Liver (tissue), 9 donors: ENCODE data around the gene MYO10. TPM values are rescaled to one million over a fixed set of nuclear protein-coding genes. Genes with fewer than 3 reads are reported as not detected.
"Not testable (repeated sequence)": the region's sequence is repeated elsewhere in the genome, so short reads cannot be mapped to it uniquely, and the experiment has no call there.

Source experiments
- DNase-seq: peaks from one replicate; pipeline ENCODE4 v3.0.0-alpha.2; 2017; ENCODE audit warnings: low spot score
- H3K27ac ChIP-seq, 2 donors: one replicate each; pipeline ENCODE4 v1.7.0; 2013; ENCODE audit warnings: inconsistent platforms in 2 of 2, low read length in 2 of 2, control low read depth in 1 of 2, low read depth in 1 of 2, mild to moderate bottlenecking in 1 of 2
- H3K27me3 ChIP-seq, 4 donors: one replicate each; pipeline versions ENCODE4 v1.6.1 to v1.7.0; 2013; ENCODE audit warnings: low read length in 3 of 4, inconsistent platforms in 1 of 4, mild to moderate bottlenecking in 1 of 4, moderate library complexity in 1 of 4; ENCODE audit not compliant: control insufficient read depth in 4 of 4, insufficient read depth in 4 of 4
- H3K36me3 ChIP-seq, 4 donors: one replicate each; pipeline versions ENCODE4 v1.6.1 to v1.7.0; 2013; ENCODE audit warnings: low read length in 3 of 4, mild to moderate bottlenecking in 3 of 4, low read depth in 1 of 4, moderate library complexity in 1 of 4; ENCODE audit not compliant: control insufficient read depth in 4 of 4, insufficient read depth in 3 of 4
- H3K4me1 ChIP-seq, 4 donors: one replicate each; pipeline versions ENCODE4 v1.6.1 to v1.7.0; 2013; ENCODE audit warnings: low read length in 3 of 4, mild to moderate bottlenecking in 3 of 4, moderate library complexity in 1 of 4; ENCODE audit not compliant: control insufficient read depth in 4 of 4, insufficient read depth in 4 of 4
- H3K4me3 ChIP-seq, 3 donors: one replicate each; pipeline versions ENCODE4 v1.6.1 to v1.7.0; 2013; ENCODE audit warnings: low read length in 3 of 3, control low read depth in 1 of 3, low read depth in 1 of 3, mild to moderate bottlenecking in 1 of 3
- H3K9ac ChIP-seq, 2 donors: one replicate each; pipeline ENCODE4 v1.7.0; 2013; ENCODE audit warnings: low read length in 2 of 2, mild to moderate bottlenecking in 2 of 2, moderate library complexity in 2 of 2, control low read depth in 1 of 2, low read depth in 1 of 2
- H3K9me3 ChIP-seq, 4 donors: one replicate each; pipeline versions ENCODE4 v1.6.1 to v1.7.0; 2013; ENCODE audit warnings: low read length in 3 of 4; ENCODE audit not compliant: control insufficient read depth in 4 of 4
- FOXA2 ChIP-seq: IDR thresholded peaks from 2 replicates; pipeline ENCODE4 v1.6.1; 2016; ENCODE audit warnings: antibody characterized with exemption
- GABPA ChIP-seq, 2 donors: IDR thresholded peaks in 1 of 2; conservative IDR thresholded peaks in 1 of 2; 2 replicates each; pipeline ENCODE4 v1.6.1; 2016; ENCODE audit warnings: antibody characterized with exemption in 2 of 2, mild to moderate bottlenecking in 1 of 2, moderate library complexity in 1 of 2
- HNF4G ChIP-seq: IDR thresholded peaks from 2 replicates; pipeline ENCODE4 v1.6.1; 2016; ENCODE audit warnings: antibody characterized with exemption
- JUND ChIP-seq, 2 donors: IDR thresholded peaks; 2 replicates each; pipeline ENCODE4 v1.6.1; 2016; ENCODE audit warnings: antibody characterized with exemption in 2 of 2
- RAD21 ChIP-seq, 2 donors: IDR thresholded peaks; 2 replicates each; pipeline ENCODE4 v1.6.1; 2016; ENCODE audit warnings: antibody characterized with exemption in 2 of 2, mild to moderate bottlenecking in 2 of 2
- SP1 ChIP-seq: IDR thresholded peaks from 2 replicates; pipeline ENCODE4 v1.6.1; 2018; ENCODE audit warnings: antibody characterized with exemption, mild to moderate bottlenecking
- YY1 ChIP-seq: IDR thresholded peaks from 2 replicates; pipeline ENCODE4 v1.6.1; 2016; ENCODE audit warnings: antibody characterized with exemption, mild to moderate bottlenecking
- WGBS: extraction: QIAGEN DNeasy Blood & Tissue Kit; methylation state at CpG from one replicate; pipeline ENCODE4 v1.1.7; 2013; 5-methylcytosine and 5-hydroxymethylcytosine counted together
- polyA plus RNA-seq, 2 donors: library from polyadenylated mRNA; stranded (reverse) in 1 of 2; unstranded in 1 of 2; fragments of 200-250 nt in 1 of 2; fragments of >200 nt in 1 of 2; fragmentation: Nextera tagmentation in 1 of 2; extraction: Ambion mirVana in 1 of 2; gene quantifications; one replicate each; pipeline versions ENCODE4 v1.2.1 to v1.2.3, GENCODE V29; 2013 to 2015
- total RNA-seq, 2 donors: library from RNA; depleted of rRNA; stranded (reverse); fragments of >200 nt; gene quantifications; one replicate each; pipeline ENCODE4 v1.2.3, GENCODE V29; 2014
- TF ChIP-seq, protein P1 (sequence below): IDR thresholded peaks from 2 replicates; pipeline ENCODE4 v1.6.1; 2016; ENCODE audit warnings: antibody characterized with exemption
- TF ChIP-seq, protein P2 (sequence below): fragments of 150-350 bp; IDR thresholded peaks from 2 replicates; pipeline ENCODE4 v1.5.1; 2017; ENCODE audit warnings: improper control_type of control experiment, low read depth, low read length; ENCODE audit not compliant: missing input control
- donor health status: healthy.
- donor health status: healthy.
- donor health status: healthy.
- donor health status: healthy.
- donor health status: healthy.

Gene MYO10
- total and polyA plus RNA-seq, 4 donors, result 4.3 to 15.3 (median 7.1) TPM

DNA sequence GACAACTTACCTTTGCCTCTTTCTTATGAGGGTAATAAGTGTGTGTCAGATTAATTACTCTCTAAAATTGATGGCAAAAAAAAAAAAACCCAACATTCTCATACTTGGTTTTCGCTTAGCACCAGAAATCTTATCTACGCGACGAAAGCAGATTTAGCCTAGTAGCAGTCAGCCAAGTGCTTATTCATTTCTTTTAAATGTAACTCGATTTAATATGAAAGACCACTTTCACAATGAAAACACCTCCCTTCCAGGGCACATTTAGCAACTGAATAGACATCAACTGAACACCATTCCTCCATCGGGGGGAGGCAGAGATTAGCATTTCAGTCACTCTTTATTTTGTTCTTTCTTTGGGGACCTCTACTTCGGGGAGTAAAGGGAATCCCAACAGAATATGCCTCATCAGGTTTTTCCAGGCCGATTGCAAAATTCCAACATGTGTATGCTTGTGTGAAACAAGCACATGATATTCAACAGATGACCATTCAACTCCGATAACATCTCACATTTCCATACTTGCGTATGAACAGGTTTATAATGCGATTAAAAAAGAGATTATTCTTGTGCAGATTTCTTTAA lies 195.2 kb downstream of the MYO10 start:
- no peak overlapping the region for H3K4me3 ChIP-seq
- H3K9me3 ChIP-seq, result no peaks in the 10 kb centered on the region
- peaks cover 0 to 4% (median 1%) of the 10 kb centered on the region in 4 donors for H3K27me3 ChIP-seq
- no peaks in the 10 kb centered on the region for H3K36me3 ChIP-seq
- no peak overlapping the region for H3K9ac ChIP-seq
- WGBS, result 54% methylated on average over 11 of the region's 11 CpGs
- DNase-seq, result no peak
- TF ChIP-seq GABPA (IDR thresholded peaks at IDR 0.05 in 1 of 2, conservative IDR thresholded peaks at IDR 0.05 in 1 of 2) (no peak), SP1 (no peak), JUND (IDR thresholded peaks at IDR 0.05) (no peak), YY1 (no peak), HNF4G (no peak), RAD21 (IDR thresholded peaks at IDR 0.05) (no peak)
- TF ChIP-seq, protein P1, sequence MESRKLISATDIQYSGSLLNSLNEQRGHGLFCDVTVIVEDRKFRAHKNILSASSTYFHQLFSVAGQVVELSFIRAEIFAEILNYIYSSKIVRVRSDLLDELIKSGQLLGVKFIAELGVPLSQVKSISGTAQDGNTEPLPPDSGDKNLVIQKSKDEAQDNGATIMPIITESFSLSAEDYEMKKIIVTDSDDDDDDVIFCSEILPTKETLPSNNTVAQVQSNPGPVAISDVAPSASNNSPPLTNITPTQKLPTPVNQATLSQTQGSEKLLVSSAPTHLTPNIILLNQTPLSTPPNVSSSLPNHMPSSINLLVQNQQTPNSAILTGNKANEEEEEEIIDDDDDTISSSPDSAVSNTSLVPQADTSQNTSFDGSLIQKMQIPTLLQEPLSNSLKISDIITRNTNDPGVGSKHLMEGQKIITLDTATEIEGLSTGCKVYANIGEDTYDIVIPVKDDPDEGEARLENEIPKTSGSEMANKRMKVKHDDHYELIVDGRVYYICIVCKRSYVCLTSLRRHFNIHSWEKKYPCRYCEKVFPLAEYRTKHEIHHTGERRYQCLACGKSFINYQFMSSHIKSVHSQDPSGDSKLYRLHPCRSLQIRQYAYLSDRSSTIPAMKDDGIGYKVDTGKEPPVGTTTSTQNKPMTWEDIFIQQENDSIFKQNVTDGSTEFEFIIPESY, result no peak
- no peak overlapping the region for H3K27ac ChIP-seq
- peaks cover 0 to 4% (median 0%) of the 10 kb centered on the region in 4 donors for H3K4me1 ChIP-seq

DNA sequence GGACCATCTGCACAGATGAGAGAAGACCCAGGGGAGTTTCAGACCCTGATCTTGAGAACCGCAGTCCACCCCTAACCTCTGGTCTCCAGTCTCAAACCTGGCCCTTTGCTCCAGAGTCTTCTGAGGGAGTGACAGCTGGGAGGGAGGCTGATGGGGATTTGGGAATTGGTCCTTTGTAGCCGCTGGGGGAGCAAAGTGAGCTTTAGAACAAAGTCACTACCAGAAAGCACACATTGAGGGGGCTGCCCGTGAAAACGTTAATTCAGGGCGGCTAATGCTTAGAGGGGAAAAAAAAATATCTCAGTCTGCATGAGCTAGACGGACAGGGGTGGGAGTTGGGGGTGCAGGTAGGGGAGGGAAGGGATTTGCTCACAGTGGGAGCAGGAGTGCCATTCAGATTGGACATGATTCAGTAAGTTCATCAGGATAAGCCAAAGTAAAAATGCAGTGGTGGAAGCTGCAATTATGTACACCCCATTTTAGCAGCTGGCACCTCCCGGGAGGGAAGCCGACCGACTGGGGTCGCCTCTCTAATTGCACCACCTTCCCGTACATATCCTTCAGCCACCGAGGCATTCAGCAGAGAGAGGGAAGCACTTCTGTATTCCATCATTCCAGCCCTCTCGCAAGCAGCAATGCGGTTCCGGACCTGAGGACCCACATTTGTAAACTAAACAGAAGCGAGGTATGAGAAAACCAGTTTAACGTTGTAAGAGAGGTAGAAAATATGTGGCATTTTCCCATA lies 195.8 kb downstream of the MYO10 start:
- TF ChIP-seq, protein P2, sequence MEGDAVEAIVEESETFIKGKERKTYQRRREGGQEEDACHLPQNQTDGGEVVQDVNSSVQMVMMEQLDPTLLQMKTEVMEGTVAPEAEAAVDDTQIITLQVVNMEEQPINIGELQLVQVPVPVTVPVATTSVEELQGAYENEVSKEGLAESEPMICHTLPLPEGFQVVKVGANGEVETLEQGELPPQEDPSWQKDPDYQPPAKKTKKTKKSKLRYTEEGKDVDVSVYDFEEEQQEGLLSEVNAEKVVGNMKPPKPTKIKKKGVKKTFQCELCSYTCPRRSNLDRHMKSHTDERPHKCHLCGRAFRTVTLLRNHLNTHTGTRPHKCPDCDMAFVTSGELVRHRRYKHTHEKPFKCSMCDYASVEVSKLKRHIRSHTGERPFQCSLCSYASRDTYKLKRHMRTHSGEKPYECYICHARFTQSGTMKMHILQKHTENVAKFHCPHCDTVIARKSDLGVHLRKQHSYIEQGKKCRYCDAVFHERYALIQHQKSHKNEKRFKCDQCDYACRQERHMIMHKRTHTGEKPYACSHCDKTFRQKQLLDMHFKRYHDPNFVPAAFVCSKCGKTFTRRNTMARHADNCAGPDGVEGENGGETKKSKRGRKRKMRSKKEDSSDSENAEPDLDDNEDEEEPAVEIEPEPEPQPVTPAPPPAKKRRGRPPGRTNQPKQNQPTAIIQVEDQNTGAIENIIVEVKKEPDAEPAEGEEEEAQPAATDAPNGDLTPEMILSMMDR, result no peak
- TF ChIP-seq FOXA2, result no peak
- Histone ChIP-seq H3K27me3 (peaks cover 0 to 4% (median 1%) of the 10 kb centered on the region in 4 donors), H3K9ac (no peak overlapping the region), H3K4me3 (no peak overlapping the region), H3K9me3 (no peaks in the 10 kb centered on the region), H3K27ac (no peak overlapping the region), H3K4me1 (peaks cover 0 to 4% (median 0%) of the 10 kb centered on the region in 4 donors), H3K36me3 (no peaks in the 10 kb centered on the region)
- whole genome bisulfite sequencing, result 52% methylated on average over 17 of the region's 17 CpGs
- no peak for DNase-seq

DNA sequence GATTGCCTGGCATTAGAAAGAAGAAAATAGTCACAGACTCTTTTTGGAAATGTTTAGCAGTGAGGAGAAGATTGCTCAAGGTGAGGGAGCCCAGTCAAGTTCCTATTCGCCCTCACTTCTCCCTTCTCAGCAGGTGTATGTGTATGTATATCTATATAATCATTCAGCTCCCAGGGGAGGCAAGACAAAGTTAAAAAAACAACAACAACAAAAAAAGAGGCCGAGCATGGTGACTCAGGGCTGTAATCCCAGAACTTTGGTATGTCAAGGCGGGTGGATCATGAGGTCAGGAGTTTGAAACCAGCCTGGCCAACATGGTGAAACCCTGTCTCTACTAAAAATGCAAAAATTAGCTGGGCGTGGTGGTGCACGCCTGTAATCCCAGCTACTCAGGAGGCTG lies 197.7 kb downstream of the MYO10 start:
- H3K9me3 ChIP-seq, H3K4me3 ChIP-seq, H3K27me3 ChIP-seq, DNase-seq, H3K27ac ChIP-seq, H3K36me3 ChIP-seq, H3K9ac ChIP-seq, H3K4me1 ChIP-seq: not testable (repeated sequence)
- 75% methylated on average over 5 of the region's 5 CpGs for WGBS
